ENCODE results near the gene PPFIBP2. TPM values are rescaled to one million over a fixed set of nuclear protein-coding genes. Genes with fewer than 3 reads are reported as not detected.

The PPFIBP2 gene
- total RNA-seq, 1 experiment from 2014 or later: 21.5 TPM

DNA sequence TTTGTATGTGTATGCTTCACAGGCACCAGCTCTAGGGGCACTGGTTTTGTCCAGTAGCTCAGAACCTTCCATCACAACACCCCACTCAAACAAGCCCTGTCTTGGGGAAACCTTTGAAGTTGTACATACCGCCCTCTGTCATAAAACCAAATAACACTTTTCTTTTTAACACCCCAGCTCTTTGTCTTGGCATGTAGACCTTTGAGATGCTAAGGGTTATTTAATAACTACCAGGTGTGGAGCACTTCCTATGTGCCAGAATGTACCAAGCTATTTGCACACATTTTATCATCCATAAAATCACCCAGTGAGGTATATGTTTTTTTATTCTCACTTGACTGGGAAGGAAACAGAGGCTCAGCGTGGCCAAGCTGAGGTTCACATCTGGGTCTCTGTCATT is 108.9 kb downstream of the PPFIBP2 start:
- Histone ChIP-seq H3K9me3 (ENCODE audit: control insufficient read depth, insufficient read depth, low read depth, low read length) (no peaks in the 10 kb centered on the region), H3K4me1 (ENCODE audit: control insufficient read depth, insufficient read depth, low read length) (no peaks in the 10 kb centered on the region), H3K36me3 (ENCODE audit: control insufficient read depth, insufficient read depth, low read length) (no peaks in the 10 kb centered on the region), H3K4me3 (ENCODE audit: low read depth in 2 of 2, low read length in 2 of 2) (no peak overlapping the region), H3K27ac (ENCODE audit: low read length) (no peak overlapping the region), H3K27me3 (ENCODE audit: control insufficient read depth, insufficient read depth, low read length) (no peaks in the 10 kb centered on the region)
- TF ChIP-seq TCF7L2 (IDR thresholded peaks at IDR 0.05; ENCODE audit: low read depth, low read length) (no peak), POLR2AphosphoS5 (IDR thresholded peaks at IDR 0.05; ENCODE audit: low read depth, low read length) (no peak), SIN3A (IDR thresholded peaks at IDR 0.05; ENCODE audit: borderline replicate concordance, insufficient read depth, low read depth, low read length) (no peak)
- TF ChIP-seq, protein P1, sequence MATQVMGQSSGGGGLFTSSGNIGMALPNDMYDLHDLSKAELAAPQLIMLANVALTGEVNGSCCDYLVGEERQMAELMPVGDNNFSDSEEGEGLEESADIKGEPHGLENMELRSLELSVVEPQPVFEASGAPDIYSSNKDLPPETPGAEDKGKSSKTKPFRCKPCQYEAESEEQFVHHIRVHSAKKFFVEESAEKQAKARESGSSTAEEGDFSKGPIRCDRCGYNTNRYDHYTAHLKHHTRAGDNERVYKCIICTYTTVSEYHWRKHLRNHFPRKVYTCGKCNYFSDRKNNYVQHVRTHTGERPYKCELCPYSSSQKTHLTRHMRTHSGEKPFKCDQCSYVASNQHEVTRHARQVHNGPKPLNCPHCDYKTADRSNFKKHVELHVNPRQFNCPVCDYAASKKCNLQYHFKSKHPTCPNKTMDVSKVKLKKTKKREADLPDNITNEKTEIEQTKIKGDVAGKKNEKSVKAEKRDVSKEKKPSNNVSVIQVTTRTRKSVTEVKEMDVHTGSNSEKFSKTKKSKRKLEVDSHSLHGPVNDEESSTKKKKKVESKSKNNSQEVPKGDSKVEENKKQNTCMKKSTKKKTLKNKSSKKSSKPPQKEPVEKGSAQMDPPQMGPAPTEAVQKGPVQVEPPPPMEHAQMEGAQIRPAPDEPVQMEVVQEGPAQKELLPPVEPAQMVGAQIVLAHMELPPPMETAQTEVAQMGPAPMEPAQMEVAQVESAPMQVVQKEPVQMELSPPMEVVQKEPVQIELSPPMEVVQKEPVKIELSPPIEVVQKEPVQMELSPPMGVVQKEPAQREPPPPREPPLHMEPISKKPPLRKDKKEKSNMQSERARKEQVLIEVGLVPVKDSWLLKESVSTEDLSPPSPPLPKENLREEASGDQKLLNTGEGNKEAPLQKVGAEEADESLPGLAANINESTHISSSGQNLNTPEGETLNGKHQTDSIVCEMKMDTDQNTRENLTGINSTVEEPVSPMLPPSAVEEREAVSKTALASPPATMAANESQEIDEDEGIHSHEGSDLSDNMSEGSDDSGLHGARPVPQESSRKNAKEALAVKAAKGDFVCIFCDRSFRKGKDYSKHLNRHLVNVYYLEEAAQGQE (IDR thresholded peaks at IDR 0.05; ENCODE audit: insufficient read depth in 1 of 2, low read depth in 2 of 2, low read length in 1 of 2): no peak
- TF ChIP-seq, protein P2, sequence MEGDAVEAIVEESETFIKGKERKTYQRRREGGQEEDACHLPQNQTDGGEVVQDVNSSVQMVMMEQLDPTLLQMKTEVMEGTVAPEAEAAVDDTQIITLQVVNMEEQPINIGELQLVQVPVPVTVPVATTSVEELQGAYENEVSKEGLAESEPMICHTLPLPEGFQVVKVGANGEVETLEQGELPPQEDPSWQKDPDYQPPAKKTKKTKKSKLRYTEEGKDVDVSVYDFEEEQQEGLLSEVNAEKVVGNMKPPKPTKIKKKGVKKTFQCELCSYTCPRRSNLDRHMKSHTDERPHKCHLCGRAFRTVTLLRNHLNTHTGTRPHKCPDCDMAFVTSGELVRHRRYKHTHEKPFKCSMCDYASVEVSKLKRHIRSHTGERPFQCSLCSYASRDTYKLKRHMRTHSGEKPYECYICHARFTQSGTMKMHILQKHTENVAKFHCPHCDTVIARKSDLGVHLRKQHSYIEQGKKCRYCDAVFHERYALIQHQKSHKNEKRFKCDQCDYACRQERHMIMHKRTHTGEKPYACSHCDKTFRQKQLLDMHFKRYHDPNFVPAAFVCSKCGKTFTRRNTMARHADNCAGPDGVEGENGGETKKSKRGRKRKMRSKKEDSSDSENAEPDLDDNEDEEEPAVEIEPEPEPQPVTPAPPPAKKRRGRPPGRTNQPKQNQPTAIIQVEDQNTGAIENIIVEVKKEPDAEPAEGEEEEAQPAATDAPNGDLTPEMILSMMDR (IDR thresholded peaks at IDR 0.05): no peak
- ATAC-seq (no peak), DNase-seq (ENCODE audit: low read depth, low spot score) (no peak)
- CTCF ChIA-PET: no interaction called here
- POLR2A ChIA-PET: no interaction called here
- no TSS peak for BruUV-seq (replicated peaks)
- in situ Hi-C loops (cut with HindIII; ENCODE audit: low pct_unique_long_range_greater_than_20kb, low sequenced_read_pairs) (no loop called here), intact Hi-C loops (cut with micrococcal nuclease; ENCODE audit: unreplicated experiment) (no loop called here)

DNA sequence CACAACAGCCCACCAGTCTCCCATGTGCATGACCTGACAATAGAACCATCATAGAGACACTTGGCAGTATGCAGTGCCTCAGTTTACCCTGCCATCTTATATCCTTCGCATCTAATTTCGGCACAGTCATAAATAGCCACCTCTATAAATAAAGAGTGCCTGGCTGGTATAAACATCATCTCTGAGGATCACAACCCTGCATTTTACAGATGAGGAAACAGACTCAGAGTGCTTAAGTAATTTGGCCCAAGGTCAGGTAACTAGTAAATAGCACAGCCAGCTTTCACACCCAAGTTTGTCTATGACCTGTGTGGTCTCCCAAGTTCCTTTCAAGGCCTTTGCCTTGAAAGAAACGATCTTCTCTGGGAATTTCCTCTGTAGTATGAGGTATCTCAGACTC is 114.9 kb downstream of the PPFIBP2 start:
- DNase-seq (ENCODE audit: low read depth, low spot score): no peak
- H3K4me1 ChIP-seq (ENCODE audit: control insufficient read depth, insufficient read depth, low read length): no peaks in the 10 kb centered on the region
- H3K4me3 ChIP-seq (ENCODE audit: low read depth in 2 of 2, low read length in 2 of 2): no peak overlapping the region
- no peaks in the 10 kb centered on the region for H3K27me3 ChIP-seq (ENCODE audit: control insufficient read depth, insufficient read depth, low read length)
- no peak for ATAC-seq
- H3K36me3 ChIP-seq (ENCODE audit: control insufficient read depth, insufficient read depth, low read length): no peaks in the 10 kb centered on the region
- no peak overlapping the region for H3K27ac ChIP-seq (ENCODE audit: low read length)
- ChIA-PET POLR2A (no interaction called here), CTCF (no interaction called here)
- H3K9me3 ChIP-seq (ENCODE audit: control insufficient read depth, insufficient read depth, low read depth, low read length): no peaks in the 10 kb centered on the region
- in situ Hi-C loops (cut with HindIII; ENCODE audit: low pct_unique_long_range_greater_than_20kb, low sequenced_read_pairs): no loop called here
- intact Hi-C loops (cut with micrococcal nuclease; ENCODE audit: unreplicated experiment): no loop called here
- TF ChIP-seq, protein P2 (IDR thresholded peaks at IDR 0.05): no peak
- no peak for TF ChIP-seq SIN3A (IDR thresholded peaks at IDR 0.05; ENCODE audit: borderline replicate concordance, insufficient read depth, low read depth, low read length)
- no peak for TF ChIP-seq TCF7L2 (IDR thresholded peaks at IDR 0.05; ENCODE audit: low read depth, low read length)
- TF ChIP-seq, protein P1 (IDR thresholded peaks at IDR 0.05; ENCODE audit: insufficient read depth in 1 of 2, low read depth in 2 of 2, low read length in 1 of 2): no peak
- TF ChIP-seq POLR2AphosphoS5 (IDR thresholded peaks at IDR 0.05; ENCODE audit: low read depth, low read length): no peak
- no TSS peak for BruUV-seq (replicated peaks)
